Testis (tissue), 3 donors: ENCODE data around the gene RPAP2. TPM values are rescaled to one million over a fixed set of nuclear protein-coding genes. Genes with fewer than 3 reads are reported as not detected.
"Not testable (repeated sequence)": the region's sequence is repeated elsewhere in the genome, so short reads cannot be mapped to it uniquely, and the experiment has no call there.

Experiments used
- DNase-seq: peaks from one replicate; pipeline ENCODE4 v3.0.0-alpha.2; 2019
- H3K27ac ChIP-seq, 2 donors: fragments of 200-600 bp; sonication (generic); one replicate each; pipeline ENCODE4 v1.5.1; 2019
- H3K27me3 ChIP-seq: fragments of 200-600 bp; sonication (generic); one replicate; pipeline ENCODE4 v1.5.1; 2019
- H3K36me3 ChIP-seq: fragments of 200-600 bp; sonication (generic); one replicate; pipeline ENCODE4 v1.5.1; 2017; ENCODE audit warnings: low read depth; ENCODE audit errors: missing control alignments
- H3K4me1 ChIP-seq: fragments of 200-600 bp; sonication (generic); one replicate; pipeline ENCODE4 v1.5.1; 2019
- H3K4me3 ChIP-seq, 2 donors: fragments of 200-600 bp; sonication (generic); one replicate each; pipeline ENCODE4 v1.5.1; 2017 to 2019
- H3K9me3 ChIP-seq: fragments of 200-600 bp; sonication (generic); one replicate; pipeline ENCODE4 v1.5.1; 2017
- CTCF ChIP-seq, 3 experiments: fragments of 450-650 bp in 2 of 3; fragments of 200-600 bp in 1 of 3; sonication (generic) in 1 of 3; IDR thresholded peaks; one replicate each; pipeline ENCODE4 v1.5.1; 2016 to 2019; ENCODE audit warnings: antibody characterized with exemption in 3 of 3, mild to moderate bottlenecking in 2 of 3, moderate library complexity in 1 of 3
- POLR2A ChIP-seq: fragments of 450-650 bp; IDR thresholded peaks from one replicate; pipeline ENCODE4 v1.6.1; 2017; ENCODE audit warnings: antibody characterized with exemption, mild to moderate bottlenecking, moderate library complexity
- WGBS, 2 donors: methylation state at CpG; one replicate each; pipeline ENCODE4 v1.1.5; 2018; 5-methylcytosine and 5-hydroxymethylcytosine counted together
- intact Hi-C: fragments of 100-400 bp; cut with DNase I; formaldehyde crosslinking; loops from one replicate; pipeline ENCODE4 v1.15.1; 2023; ENCODE audit warnings: low total_unique reads
- polyA plus RNA-seq: library from polyadenylated mRNA; stranded (reverse); fragments of 350-450 nt; fragmentation: Illumina TruSeq; extraction: RNeasy Lipid Tissue Mini Kit (QIAGEN cat#74804); gene quantifications from one replicate; pipeline ENCODE4 v1.2.3, GENCODE V29; 2014; ENCODE audit warnings: low read depth, low replicate concordance; ENCODE audit not compliant: insufficient read depth
- total RNA-seq, 2 donors: library from RNA; depleted of rRNA; stranded (reverse); fragments of >200 nt; gene quantifications; one replicate each; pipeline ENCODE4 v1.2.3, GENCODE V29; 2016

RPAP2 gene
- total and polyA plus RNA-seq, 3 donors from 2014 or later = 5.8 to 14.5 (median 6.1) TPM

DNA sequence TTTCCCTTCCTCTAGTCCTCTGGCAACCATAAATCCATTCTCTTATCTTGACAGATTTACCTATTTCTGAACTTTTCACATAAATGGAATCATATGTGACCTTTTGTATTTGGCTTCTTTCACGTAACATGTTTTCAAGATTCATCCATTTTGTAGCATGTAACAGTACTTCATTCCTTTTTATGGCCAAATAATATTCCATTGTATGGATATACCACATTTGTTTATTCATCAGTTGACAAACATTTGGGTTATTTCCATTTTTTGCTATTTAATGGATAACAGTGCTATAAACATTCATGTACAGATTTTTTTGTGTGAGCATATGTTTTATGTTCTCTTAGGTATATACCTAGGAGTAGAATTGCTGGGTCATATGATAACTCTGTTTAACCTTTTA lies 54.0 kb downstream of the RPAP2 start:
- Histone ChIP-seq H3K4me3 (no peak overlapping the region), H3K27ac (no peak overlapping the region), H3K9me3 (no peaks in the 10 kb centered on the region), H3K27me3 (no peaks in the 10 kb centered on the region), H3K4me1 (no peaks in the 10 kb centered on the region), H3K36me3 (no peaks in the 10 kb centered on the region)
- TF ChIP-seq POLR2A (no peak), CTCF (IDR thresholded peaks at IDR 0.05) (no peak)
- no peak for DNase-seq
- intact Hi-C loops = no loop called here
- WGBS, 2 donors = 93 to 97% methylated on average over 1 of the region's 1 CpG

DNA sequence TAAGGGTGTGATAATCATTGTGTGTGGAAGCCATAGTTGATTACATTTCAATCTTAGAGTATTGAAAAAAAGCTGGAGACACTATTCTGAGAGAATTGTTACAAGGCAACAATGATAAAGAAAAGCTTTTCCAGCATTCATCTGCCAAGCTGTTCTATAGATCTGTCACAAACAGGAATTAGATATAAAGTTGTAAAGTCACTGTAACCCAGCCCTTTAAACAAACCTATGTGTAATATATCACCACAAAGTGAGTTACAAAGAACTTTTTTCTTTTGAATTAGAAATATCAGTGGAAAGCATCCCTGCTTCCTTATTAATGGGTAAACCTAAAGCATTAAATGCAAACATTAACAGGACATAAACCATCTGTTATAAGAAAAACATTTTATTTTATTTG lies 55.4 kb downstream of the RPAP2 start:
- intact Hi-C loops = no loop called here
- no peak overlapping the region for H3K4me3 ChIP-seq
- no peak overlapping the region for H3K27ac ChIP-seq
- H3K9me3 ChIP-seq = no peaks in the 10 kb centered on the region
- no peaks in the 10 kb centered on the region for H3K36me3 ChIP-seq
- H3K4me1 ChIP-seq = no peaks in the 10 kb centered on the region
- no peak for DNase-seq
- no peaks in the 10 kb centered on the region for H3K27me3 ChIP-seq
- no peak for TF ChIP-seq POLR2A
- no peak for TF ChIP-seq CTCF (IDR thresholded peaks at IDR 0.05)

DNA sequence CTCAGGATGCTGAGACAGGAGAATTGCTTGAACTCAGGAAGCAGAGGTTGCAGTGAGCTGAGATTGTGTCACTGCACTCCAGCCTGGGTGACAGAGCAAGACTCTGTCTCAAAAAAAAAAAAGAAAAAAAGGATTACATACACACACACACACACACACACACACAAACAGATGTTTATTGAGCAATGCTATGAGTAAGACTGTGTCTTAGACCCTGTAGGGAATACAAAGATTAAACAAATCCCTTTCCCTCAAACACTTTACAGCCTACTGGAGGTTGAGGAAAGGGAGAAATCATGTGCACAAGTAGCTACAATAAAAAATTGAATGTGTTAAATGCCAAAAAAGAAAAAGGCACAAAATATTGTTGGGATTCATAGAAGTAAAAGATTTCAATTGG lies 58.1 kb downstream of the RPAP2 start:
- Histone ChIP-seq H3K9me3 (no peaks in the 10 kb centered on the region), H3K27me3 (no peaks in the 10 kb centered on the region), H3K4me3 (no peak overlapping the region), H3K27ac (no peak overlapping the region), H3K36me3 (no peaks in the 10 kb centered on the region), H3K4me1 (no peaks in the 10 kb centered on the region)
- intact Hi-C loops = no loop called here
- no peak for DNase-seq
- TF ChIP-seq POLR2A = no peak
- TF ChIP-seq CTCF (IDR thresholded peaks at IDR 0.05) = no peak

DNA sequence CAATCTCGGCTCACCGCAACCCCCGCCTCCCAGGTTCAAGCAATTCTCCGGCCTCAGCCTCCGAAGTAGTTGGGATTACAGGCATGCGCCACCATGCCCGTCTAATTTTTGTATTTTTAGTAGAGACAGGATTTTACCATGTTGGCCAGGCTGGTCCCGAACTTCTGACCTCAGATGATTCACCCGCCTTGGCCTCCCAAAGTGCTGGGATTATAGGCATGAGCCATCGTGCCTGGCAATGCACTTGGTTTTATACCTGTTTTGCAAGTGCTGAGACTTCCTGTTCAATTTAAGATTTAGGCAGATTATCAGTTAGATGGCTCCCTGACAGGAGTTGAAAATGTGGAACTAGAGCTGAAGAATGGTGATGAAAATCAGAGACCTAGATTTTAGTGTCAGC lies 60.5 kb downstream of the RPAP2 start:
- H3K4me3 ChIP-seq, H3K27me3 ChIP-seq, H3K27ac ChIP-seq, DNase-seq, H3K36me3 ChIP-seq, H3K9me3 ChIP-seq, H3K4me1 ChIP-seq, intact Hi-C loops: not testable (repeated sequence)
- WGBS, 2 donors = 94 to 95% methylated on average over 10 of the region's 10 CpGs

GRCh38 chr1:92359986-92360385 lies 61.1 kb downstream of the RPAP2 start:
- Histone ChIP-seq H3K9me3 (no peaks in the 10 kb centered on the region), H3K4me3 (no peak overlapping the region), H3K4me1 (no peaks in the 10 kb centered on the region), H3K27ac (no peak overlapping the region), H3K27me3 (no peaks in the 10 kb centered on the region), H3K36me3 (no peaks in the 10 kb centered on the region)
- no peak for DNase-seq
- TF ChIP-seq POLR2A (no peak), CTCF (IDR thresholded peaks at IDR 0.05) (no peak)
- 80 to 81% methylated on average over 2 of the region's 2 CpGs for WGBS, 2 donors
- intact Hi-C loops = no loop called here
